Measurements from ENCODE around the gene HES2.

DNA sequence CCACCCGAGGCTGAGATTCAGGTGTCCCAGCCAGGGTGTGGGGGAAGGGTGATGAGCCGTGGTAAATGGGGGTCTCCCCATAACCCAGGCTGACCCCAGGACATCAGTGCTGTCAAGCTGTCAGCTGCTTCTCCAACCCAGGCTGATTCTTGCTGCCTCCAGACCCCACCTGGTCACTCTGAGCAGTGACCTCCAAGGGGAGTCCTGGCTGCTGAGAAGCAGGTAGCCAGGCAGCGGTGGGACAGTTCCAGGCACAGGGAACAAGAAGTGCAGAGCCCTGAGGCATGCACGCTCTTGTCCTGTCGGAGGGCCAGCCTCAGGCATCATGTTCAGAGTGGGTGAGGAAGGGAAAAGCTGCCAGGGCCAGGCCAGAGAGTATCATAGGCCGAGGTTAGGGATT lies 5.9 kb upstream of the HES2 start:
- TF ChIP-seq, protein P1, sequence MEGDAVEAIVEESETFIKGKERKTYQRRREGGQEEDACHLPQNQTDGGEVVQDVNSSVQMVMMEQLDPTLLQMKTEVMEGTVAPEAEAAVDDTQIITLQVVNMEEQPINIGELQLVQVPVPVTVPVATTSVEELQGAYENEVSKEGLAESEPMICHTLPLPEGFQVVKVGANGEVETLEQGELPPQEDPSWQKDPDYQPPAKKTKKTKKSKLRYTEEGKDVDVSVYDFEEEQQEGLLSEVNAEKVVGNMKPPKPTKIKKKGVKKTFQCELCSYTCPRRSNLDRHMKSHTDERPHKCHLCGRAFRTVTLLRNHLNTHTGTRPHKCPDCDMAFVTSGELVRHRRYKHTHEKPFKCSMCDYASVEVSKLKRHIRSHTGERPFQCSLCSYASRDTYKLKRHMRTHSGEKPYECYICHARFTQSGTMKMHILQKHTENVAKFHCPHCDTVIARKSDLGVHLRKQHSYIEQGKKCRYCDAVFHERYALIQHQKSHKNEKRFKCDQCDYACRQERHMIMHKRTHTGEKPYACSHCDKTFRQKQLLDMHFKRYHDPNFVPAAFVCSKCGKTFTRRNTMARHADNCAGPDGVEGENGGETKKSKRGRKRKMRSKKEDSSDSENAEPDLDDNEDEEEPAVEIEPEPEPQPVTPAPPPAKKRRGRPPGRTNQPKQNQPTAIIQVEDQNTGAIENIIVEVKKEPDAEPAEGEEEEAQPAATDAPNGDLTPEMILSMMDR (IDR thresholded peaks at IDR 0.05) = no peak
- no peak for TF ChIP-seq POLR2A (IDR thresholded peaks at IDR 0.05)

All from heart left ventricle (tissue), 13 donors.